Uterus (tissue), 2 donors: ENCODE data around the gene CDS2.

Experiments
- CTCF ChIP-seq, 4 experiments: fragments of 200-600 bp in 2 of 4; fragments of 450-650 bp in 2 of 4; sonication (generic) in 2 of 4; IDR thresholded peaks; one replicate each; pipeline ENCODE4 v1.5.1; 2016 to 2019; ENCODE audit warnings: antibody characterized with exemption in 4 of 4, mild to moderate bottlenecking in 2 of 4, moderate library complexity in 1 of 4
- POLR2A ChIP-seq, 2 donors: fragments of 450-650 bp; IDR thresholded peaks; one replicate each; pipeline ENCODE4 v1.6.1; 2016; ENCODE audit warnings: antibody characterized with exemption in 2 of 2, mild to moderate bottlenecking in 1 of 2, moderate library complexity in 1 of 2

- TF ChIP-seq POLR2A (IDR thresholded peaks at IDR 0.05) (no peak), CTCF (IDR thresholded peaks at IDR 0.05) (no peak)
These were observed 80.3 kb downstream of the CDS2 start for GRCh38 chr20:5207138-5207537.
